HG02943 (cell line): Measurements from ENCODE around the gene ANTXR1.

Experiments used
- ATAC-seq: cut with Tn5 transposase; IDR thresholded peaks from one replicate; pipeline ENCODE4 v1.9.1; 2021; ENCODE audit warnings: mild to moderate bottlenecking, low read depth, moderate library complexity; ENCODE audit not compliant: unreplicated experiment

ANTXR1 gene

DNA sequence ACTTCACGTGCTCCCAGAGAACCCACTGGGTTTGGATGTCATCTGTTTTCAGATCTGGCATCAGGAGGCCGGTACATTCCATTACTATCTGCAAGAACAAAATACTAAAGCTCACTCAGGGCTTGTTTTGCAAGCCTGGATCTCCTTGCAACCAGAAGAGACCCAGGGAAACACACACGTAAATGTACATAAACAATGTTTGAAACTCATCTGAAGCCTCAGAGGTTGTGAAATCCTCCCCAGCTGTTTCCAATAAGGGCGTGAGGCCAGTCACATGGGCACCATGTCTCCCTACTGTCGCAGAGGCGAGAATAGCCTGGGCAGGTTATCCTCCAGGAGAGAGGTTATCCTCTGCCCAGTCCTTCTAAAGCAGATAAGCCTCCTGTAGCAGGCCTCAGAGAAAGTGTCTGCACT is 187.1 kb downstream of the ANTXR1 start:
- no peak for ATAC-seq

DNA sequence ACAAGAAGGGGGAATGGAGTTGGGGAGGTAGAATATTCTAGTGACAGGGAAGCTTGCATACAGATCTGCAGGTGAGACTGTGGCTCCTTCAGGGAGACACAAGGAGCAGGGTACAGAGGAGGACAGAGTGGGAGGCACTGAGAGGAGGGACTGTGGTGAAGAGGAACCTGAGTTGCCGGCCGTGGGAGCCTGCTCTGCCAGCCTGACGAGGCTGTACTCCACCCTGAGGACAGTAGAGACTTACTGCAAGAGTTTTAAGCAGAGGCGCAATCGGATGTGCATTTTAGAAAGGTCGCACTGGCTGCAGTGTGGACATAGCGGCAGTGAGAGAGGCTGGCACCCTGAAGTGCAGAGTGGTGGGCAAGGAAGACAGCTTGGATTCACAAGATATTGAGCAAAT is 188.3 kb downstream of the ANTXR1 start:
- ATAC-seq = no peak

DNA sequence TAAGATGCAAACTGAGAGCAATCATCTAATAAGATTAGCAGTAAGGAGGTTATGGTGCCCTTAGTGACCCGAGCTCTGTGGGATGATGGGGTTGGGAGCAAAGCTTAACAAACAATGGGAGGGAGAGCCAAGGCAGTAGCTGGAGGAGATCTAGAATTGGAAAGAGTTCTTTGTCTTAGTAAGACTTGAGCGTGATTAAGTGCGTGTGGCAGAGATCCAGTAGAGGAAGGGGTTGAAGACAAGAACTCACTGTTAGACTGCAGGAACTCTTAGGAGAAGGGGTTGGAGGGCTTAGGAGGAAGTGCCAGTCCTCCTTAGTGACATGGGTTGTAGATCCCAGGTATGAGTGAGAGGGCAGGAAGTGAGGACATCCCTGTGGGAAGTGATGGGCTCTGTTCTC is 189.3 kb downstream of the ANTXR1 start:
- ATAC-seq = no peak

DNA sequence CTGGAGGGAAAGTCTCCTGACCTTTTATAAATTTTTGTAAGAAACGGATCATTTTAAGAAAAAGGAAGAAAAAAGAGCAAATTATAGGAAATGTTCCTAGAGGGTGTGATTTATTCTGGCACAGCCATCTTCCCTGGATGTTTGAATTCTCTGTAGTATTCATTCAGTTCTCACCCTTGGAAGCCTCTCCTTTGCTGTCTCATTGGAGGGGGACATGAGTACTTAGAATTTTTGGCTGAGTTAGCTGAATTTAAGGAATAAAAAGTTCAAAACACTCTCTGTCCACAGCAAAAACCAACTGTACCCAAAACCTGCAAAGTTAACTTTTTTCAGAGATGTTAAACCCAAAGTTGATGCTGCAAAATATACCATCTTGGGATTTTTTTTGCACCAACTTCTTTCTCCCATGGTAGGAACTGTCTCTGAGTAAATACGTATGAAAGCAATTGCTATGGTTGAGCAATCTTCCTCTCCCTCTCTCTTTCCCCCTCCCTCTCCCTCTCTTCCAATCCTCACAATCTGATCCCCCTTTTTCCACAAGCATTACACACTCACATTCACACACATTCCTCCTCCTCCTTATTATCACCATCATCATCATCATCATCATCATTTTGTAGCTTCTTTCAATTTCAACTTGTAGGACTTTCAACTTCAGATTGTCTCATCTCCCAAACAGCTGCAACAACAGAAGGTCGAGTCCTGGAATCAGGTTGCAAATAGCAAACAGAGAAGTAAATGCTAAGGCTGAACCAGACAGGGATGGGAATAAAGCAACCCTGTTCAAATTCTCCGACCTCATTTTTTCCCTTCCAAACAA is 190.4 kb downstream of the ANTXR1 start:
- no peak for ATAC-seq

DNA sequence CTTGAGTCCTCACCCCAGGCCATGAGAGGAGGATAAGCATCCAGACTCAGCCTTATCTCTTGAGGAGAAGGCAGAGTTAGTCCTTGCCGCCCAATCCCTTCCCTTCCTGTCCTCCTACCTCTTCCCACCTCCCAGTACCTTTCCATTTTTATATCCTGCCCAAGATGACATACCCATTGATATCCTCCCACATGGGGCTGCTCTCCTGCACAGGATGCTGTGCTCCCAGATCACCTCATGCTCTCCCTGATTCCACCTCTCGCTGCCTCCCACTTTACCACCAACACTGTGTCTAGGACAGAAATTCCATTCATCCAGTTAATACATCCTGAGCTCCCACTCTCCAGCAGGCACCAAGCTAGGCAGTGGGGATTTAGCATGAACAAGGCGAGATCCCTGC is 191.7 kb downstream of the ANTXR1 start:
- no peak for ATAC-seq

DNA sequence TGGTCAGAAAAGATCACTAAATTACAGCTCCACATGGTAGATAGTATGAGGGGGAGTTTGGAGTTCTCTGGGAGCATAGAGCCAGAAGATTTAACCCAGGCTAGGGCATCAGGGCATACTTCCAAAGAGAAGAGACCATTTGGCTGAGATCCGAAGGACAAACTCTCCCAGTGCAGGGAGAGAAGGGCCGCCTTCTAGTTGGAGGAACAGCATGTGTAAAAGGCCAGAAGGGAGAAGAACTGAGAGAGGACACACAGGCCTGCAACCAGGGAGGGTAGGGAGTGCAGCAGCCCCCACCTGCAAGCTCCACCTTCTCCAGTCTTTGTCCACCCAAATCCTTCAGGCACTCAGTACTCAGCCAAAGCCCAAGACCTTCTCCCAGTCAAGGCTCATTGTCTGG is 192.1 kb downstream of the ANTXR1 start:
- ATAC-seq = no peak

DNA sequence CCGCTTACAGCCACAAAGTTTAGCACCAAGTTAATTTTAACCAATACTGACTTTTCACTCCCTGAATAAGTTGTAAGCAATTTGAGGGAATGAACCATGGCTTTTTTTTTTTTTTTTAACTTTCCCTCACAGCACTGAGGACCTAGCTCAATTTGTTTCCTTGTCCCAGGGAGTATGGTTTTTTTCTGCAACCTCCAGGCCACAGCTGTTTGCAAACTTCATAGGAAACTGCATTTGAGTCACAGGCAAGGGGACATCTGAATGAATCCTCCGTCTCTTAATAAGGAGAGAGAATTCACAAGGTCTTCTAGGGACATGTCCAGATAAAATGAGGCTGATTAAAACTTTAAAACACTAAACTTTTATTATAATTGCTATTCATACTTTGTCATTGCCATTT is 192.5 kb downstream of the ANTXR1 start:
- ATAC-seq = no peak

DNA sequence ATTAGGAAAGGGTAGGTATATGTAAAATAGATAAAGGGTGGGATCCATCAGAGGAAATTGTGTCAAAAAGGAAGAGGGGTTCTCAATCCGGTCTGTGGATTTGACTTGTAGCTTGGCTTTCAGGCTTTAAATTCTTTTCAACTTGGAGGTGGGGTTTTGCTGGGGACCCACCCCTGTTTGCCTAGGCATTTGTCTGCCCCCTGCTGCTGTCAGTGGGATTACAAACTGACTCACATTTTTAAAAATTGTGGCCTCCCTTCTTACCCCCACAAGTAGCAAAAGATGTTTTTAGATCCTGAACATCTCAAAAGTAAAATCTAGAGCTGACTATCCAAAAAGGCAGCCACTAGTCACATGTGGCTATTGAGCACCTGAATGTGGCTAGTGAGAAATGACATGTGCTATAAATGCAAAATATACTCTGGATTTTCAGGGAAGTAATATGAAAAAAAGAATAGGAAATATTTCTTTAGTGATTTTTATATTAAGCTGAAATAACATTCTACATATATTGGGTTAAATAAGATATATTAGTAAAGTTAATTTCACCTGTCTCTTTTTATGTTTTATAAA is 195.1 kb downstream of the ANTXR1 start:
- ATAC-seq = no peak

DNA sequence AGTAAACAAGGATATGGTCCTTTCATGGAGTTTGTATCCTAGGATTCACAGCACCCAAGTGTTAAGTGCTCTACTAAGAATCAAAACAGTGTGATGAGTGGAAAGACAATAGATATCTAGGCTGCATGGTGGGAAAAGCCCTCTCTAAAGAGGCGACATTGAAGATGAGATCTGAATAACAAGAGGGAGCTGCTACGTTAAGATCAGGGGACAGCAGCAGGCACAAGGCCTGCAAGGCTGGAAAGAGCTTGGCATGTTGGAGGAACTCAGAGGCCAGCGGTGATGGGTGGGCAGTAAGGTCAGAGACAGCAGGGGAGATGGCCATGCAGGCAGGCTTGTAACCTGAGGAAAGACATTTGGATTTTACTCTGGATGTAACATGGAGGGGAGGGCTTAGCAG is 196.5 kb downstream of the ANTXR1 start:
- ATAC-seq = no peak

DNA sequence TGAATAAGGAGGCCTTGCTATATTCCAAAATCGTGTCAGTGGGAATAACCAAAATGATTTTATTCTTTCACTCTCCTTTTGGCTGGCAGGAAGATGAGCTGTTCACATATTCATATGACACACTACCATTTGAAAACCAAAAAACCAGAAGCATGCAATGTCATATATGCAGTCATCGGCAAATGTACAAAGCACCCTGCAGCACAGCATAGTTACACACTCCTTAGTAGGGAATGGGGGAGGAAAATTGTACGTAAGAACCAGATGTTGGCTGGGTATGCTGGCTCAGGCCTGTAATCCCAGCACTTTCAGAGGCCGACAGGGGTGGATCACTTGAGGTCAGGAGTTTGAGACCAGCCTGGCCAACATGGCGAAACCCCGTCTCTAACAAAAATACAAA is 197.4 kb downstream of the ANTXR1 start:
- no peak for ATAC-seq

DNA sequence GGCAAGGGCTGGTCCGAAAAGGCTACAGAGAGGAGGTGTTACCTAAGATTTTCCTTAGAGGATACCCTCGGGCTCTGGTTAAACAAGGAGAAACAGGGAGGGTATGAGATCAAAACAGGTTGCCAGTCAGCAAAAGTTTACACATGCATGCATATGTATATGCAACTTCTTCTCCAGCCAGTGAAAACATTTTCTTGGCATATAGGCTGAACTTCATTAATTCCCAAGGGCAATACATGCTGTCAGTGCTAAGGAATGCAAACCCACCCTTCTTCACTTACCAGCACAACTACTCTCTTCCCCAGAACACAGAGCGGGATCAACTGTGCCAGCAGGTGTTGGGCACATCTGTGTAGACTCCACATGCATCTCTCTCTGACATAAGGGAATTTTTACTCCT is 198.1 kb downstream of the ANTXR1 start:
- no peak for ATAC-seq

DNA sequence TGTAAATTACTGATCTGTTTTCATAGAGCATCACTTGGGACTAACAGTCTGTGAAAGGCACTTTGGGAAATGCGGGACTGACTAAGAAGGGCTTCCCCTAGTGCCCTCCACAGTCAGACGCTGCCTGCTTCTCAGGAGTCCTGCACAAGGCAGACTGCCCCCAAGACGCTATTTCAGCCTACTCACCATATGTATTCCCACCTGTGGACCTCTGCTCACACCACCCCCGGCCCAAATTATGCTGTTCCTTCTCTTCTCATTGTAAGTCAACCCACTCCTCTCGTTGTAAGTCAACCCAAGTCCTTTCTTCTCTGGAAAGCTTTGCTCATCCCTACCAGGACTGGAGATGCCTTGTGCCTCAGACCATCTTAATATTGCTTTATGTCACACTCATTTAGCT is 198.7 kb downstream of the ANTXR1 start:
- no peak for ATAC-seq

DNA sequence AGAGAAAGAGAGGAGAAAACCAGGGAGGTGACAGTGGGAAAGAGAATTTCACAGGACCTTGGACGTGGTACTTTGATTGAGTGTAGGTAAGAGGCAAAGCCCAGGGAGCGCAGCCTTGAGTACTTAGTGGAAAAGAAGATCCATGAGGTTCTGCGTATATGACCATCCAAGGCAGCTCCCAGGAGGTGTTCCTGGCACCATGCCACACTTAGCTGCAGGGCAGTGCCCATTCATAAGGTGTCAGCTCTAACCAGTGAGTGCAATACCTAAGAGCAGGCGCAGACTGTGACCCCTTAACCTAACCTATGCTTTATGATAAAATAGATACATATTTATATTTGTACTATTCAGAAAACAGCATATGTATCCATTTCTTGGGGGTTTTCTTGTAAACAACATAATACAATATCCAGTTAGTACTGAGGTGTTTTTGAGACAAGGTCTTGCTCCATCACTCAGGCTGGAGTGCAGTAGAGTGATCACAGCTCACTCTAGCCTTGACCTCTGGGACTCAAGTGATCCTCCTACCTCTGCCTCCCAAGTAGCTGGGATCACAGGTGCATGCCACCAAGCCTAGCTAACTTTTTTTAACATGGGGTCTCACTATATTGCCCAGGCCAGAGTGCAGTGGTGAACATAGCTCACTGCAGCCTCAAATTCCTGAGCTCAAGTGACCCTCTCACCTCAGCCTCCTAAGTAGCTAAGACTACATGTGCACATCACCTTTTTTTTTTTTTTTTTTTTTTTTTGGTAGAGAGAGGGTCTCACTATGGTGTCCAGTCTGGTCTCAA is 199.5 kb downstream of the ANTXR1 start:
- ATAC-seq = no peak

DNA sequence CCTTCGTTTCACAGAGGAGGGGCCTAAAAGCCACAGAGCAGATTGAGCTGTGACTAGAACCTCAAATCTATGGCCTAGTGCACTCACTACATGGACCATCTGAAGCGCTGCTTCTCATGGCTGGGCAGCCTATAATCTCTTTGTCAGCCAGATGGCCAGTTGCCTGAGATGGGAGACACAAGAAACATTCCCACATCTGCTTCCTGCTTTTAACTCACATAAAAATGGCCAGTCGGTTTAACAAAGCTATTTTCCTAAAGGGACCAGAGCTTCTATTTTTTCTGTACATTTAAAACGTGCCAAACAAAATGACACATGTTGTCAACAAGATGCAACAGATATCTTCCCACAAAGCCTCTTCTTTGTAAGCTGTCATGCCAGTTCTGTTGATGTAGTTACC is 200.2 kb downstream of the ANTXR1 start:
- ATAC-seq = no peak

DNA sequence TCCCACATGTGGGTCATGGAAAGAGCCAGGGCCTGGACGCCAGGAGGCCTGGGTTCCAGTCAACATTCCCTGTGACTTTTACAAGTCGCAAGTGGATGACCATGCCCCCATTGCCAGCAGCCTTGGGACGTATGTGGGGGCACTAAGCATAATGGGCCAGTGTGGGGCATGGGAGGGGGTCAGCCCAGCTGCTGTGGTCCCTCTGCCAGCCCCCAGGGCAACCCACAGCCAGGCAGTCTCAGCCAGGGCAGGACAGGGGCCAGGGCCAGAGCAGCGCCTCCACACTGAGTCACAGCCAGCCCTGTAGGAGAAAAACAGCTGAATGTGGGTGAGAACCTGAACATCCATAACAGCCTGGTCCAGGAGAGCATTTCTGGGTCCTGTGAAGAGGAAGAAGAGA is 200.8 kb downstream of the ANTXR1 start:
- no peak for ATAC-seq

DNA sequence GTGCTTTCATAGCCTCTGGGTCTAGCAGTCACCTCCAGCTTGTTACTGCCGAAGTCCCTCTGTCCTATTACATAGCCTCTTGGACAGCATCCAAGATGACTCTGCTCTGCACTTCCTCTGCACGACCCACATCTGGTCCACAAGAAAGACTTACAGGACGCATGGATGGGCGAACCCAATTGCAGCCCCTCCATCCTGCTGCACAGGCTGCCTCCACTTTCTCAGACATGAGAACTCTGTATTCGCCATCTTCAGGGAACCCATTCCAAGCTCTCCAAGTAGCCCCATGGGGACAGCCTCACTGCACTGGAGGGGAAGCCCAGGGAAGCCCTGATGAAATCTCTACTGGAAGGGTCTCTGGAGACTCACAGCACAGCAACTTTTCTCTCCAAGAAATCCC is 201.9 kb downstream of the ANTXR1 start:
- ATAC-seq = no peak

DNA sequence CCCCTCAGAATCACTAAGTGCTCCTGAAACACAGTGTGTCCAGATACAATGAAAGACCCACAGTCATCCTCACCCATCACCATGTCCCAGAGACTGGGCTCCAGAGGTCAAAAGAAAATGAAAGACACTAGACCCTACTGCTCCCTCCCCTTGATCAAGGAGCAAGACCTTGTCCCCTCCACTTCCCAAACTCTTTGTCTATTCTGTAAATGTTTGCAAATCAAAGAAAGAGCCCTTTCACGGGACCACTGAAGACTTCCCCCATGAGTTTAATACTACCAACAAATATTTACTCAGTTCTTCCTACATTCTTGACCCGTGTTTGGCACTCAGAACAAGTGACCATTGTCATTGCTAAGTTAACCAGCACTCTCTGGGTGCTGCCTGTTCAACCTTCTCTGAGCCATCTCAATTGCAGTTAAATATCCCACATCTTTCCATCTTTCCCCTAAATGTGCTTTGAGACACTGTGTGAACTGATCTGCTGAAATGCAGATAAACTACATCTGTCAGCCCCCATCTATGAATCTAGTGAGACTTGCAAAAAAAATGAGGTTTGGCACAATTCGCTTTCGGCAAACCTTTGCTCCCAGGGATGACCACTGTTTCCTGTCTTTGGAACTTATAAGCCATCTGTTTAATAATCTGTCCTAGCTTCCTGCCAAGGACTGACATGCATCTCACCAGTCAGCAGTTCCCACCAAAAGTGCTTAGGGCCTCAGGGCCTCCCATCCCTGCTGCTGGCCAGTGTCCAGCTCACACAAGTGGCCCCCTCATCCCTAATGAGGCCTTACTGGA is 203.8 kb downstream of the ANTXR1 start:
- no peak for ATAC-seq

DNA sequence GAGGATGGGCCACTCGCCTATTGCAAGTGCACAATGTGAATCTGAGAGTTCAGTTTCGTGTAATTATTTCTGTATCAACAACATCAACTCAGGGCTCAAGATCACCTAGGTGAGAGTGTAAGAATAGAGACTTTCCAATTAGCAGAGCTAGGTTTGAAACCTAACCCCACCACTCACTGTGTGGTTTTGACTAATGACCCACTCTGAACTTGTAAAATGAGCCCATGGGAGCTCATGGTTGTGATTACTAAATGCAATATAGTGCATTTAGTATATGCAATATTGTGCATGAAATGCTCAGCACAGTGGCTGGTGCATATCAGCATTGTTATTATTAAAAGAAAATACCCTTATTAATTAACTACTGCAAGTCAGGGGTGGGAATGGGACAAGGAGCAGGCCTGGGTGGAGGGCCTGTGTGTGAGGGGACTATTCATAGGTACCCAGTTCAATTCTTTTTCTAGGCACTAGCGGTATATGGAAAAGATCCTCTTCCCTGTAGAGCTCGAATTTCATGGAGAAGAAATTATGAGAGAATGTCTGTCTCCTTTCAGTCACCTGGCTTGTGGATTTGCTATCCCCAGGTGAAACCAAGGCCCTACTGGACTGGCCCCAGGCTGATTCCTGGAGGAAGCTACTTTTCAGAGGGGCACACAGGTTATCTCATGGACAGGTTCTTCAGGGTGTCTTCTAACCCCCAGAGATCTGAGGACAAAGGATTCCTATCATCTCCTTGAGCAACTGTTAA is 204.5 kb downstream of the ANTXR1 start:
- ATAC-seq = no peak

DNA sequence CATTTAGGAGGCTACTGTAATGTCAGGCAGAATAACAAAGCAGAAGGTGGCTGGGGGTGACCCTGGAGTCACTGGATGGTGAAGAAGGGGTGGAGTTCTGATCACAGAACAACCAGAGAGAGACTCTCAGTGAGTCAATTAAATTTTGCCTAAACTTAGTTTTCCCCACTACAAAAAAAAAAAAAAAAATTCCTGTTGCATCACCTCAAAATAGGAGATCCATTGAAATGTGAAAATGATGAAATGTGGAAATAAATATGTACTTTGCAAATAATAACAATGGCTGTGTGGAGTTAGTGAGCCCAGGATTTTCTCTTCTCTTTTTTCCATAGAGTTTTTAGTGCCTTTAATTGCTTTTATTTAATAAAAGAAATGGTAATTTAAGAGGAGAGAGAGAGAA is 208.5 kb downstream of the ANTXR1 start:
- no peak for ATAC-seq
